HG02870 (cell line): ENCODE results near the gene CYTH2.

Source experiments
- ATAC-seq: cut with Tn5 transposase; IDR thresholded peaks from one replicate; pipeline ENCODE4 v1.9.1; 2021; ENCODE audit warnings: mild to moderate bottlenecking, moderate library complexity; ENCODE audit not compliant: unreplicated experiment

CYTH2 gene

GRCh38 chr19:48469289-48469881 lies at the start of gene CYTH2:
CYTH2 (plus strand) TSS chr19:48469369; CDS start chr19:48469508, 139 bp downstream.
- ATAC-seq: peak; percentile 12

GRCh38 chr19:48421548-48421947 lies 47.6 kb upstream of the CYTH2 start:
- no peak for ATAC-seq

- ATAC-seq: no peak
Observed at GRCh38 chr19:48424694-48425219, 44.4 kb upstream of the CYTH2 start.

GRCh38 chr19:48428670-48429069 lies 40.5 kb upstream of the CYTH2 start:
- no peak for ATAC-seq

GRCh38 chr19:48433337-48433736 lies 35.8 kb upstream of the CYTH2 start:
- ATAC-seq: no peak

- ATAC-seq: no peak
Observed at GRCh38 chr19:48436586-48436985, 32.6 kb upstream of the CYTH2 start.

- ATAC-seq: no peak
Observed at GRCh38 chr19:48441360-48442050, 27.7 kb upstream of the CYTH2 start.

GRCh38 chr19:48442116-48443035 lies 26.8 kb upstream of the CYTH2 start:
- no peak for ATAC-seq

- ATAC-seq: no peak
Observed at GRCh38 chr19:48443256-48443655, 25.9 kb upstream of the CYTH2 start.

GRCh38 chr19:48443731-48444128 lies 25.4 kb upstream of the CYTH2 start:
- no peak for ATAC-seq

- ATAC-seq: no peak
Observed at GRCh38 chr19:48444129-48444935, 24.8 kb upstream of the CYTH2 start.

GRCh38 chr19:48444936-48445200 lies 24.3 kb upstream of the CYTH2 start:
- ATAC-seq: no peak

GRCh38 chr19:48445256-48445605 lies 23.9 kb upstream of the CYTH2 start:
- peak; percentile 7 for ATAC-seq

GRCh38 chr19:48445606-48446481 lies 23.3 kb upstream of the CYTH2 start, which contains the start of gene GRWD1:
GRWD1 (plus strand) TSS chr19:48445983; CDS start chr19:48446006, 23 bp downstream.
- ATAC-seq: peak; percentile 87

- no peak for ATAC-seq
Observed at GRCh38 chr19:48446579-48446978, 22.6 kb upstream of the CYTH2 start.

- ATAC-seq: no peak
Observed at GRCh38 chr19:48448563-48448962, 20.6 kb upstream of the CYTH2 start.

GRCh38 chr19:48450441-48450840 lies 18.7 kb upstream of the CYTH2 start:
- ATAC-seq: no peak

GRCh38 chr19:48450863-48451262 lies 18.3 kb upstream of the CYTH2 start:
- no peak for ATAC-seq

GRCh38 chr19:48451624-48452023 lies 17.5 kb upstream of the CYTH2 start:
- no peak for ATAC-seq
